NCI-H345 (cell line): ENCODE results near the gene SH2D4B.

Experiments
- DNase-seq: peaks from one replicate; lab custom pipeline; 2025; lab: John Stamatoyannopoulos, UW

SH2D4B gene

DNA sequence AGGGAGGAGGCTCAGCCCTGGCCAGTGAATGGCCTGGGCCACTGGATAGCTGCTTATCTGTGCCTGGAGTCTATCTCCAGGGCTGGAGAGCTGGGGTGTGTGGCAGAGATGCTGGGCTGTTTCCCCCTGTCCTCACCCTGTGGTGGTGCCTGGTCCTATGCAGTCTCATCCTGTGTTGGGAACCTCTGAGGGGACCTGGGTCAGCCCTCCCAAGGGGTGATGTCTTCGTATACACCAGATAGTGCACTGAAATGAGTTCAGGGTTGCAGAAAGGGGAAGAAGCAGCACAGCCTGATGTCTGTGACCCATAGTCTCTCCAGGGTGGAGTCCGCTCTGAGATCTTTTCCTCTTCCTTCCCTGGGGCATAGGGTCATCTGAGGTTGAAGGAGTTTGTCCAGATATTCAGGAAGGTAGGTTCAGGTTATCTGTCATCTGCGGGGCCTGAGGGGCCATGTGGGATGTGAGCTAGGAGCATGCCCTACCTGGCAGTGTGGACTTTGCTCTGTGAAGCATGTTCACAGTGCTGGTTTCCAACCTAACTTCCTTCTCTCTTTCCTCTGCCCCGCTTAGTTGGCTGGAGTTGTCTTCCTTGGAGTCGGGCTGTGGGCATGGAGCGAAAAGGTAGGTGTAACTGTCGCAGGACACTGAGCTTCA, 33.4 kb upstream of the SH2D4B start:
- DNase-seq, result no peak

DNA sequence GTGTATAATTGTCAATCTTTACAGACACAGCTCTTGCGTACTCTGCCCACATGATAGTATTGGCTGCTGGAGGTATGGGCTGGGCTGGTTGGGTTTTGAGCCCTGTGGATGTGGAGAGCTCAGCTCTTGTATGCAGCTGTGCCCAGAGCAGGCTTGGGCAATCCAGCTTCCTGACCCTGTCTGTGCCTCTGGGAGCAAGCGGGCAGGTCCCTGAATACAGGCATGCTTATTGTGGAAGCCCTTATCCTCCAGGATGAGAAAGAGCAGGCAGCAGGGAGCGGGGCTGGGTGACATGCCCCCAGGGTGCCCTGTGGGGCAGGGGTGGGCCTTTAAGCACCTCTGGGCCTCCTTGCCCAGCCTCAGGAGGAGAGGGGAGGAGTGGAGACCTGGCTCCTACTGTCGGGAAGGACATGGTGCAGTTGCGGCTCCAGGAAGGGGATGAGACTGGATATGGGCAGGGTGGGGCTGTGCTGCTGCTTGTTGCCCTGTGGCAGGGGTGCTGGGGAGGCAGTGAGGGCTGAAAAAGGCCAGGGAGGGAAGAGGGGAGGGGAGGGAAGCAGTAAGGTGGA, 32.7 kb upstream of the SH2D4B start:
- DNase-seq, result no peak

DNA sequence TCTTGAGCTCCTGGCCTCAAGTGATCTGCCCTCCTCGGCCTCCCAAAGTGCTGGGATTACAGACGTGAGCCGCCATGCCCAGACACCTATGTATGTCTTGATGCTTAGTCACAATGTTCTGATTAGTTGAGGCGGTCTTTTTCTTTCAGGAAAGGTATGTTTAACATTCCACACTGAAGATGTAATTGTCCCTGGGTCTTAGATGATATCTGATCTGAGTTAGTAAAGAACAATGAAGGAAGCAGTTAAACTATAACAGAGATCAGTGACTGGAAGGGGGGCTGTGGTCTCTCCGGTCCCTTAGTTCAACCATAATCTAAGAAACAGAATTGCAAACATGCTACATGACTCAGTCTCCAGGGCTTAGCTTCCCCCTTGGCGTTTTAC, 31.5 kb upstream of the SH2D4B start:
- no peak for DNase-seq

GRCh38 chr10:80506836-80507487, 30.7 kb upstream of the SH2D4B start:
- DNase-seq, result no peak

DNA sequence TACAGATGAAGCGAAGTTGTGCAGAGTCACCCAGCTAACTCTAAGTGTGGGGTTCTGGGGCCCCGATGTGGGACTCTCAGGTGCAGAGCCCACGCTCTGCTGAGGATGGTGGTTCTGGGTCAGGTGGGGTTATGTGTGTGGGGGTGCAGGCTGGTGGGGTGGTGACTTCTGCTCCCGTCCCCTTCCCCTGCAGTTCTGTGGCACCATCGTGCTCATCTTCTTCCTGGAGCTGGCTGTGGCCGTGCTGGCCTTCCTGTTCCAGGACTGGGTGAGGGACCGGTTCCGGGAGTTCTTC, 28.6 kb upstream of the SH2D4B start:
- no peak for DNase-seq

GRCh38 chr10:80509403-80510161, 28.1 kb upstream of the SH2D4B start:
- no peak for DNase-seq

- no peak for DNase-seq
Observed at GRCh38 chr10:80512031-80512526, 25.6 kb upstream of the SH2D4B start.

DNA sequence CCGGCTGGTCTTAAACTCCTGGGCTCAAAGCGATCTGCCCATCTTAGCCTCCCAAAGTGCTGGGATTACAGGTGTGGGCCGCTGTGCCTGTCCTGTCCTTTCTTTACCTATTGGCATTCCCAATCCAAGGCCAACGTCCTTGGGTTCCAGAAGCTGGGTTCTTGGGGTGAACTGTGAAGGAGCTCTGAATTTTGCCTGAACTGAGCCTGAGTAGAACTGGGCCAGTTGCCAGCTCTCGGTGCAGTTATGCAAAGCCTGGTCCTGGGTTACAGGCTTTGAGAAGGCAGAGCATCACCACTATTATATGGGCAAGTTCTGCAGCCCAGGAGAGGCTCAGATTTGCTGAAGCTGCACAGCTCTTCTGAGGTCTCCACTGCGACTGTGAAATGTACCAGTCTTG, 24.6 kb upstream of the SH2D4B start:
- no peak for DNase-seq

DNA sequence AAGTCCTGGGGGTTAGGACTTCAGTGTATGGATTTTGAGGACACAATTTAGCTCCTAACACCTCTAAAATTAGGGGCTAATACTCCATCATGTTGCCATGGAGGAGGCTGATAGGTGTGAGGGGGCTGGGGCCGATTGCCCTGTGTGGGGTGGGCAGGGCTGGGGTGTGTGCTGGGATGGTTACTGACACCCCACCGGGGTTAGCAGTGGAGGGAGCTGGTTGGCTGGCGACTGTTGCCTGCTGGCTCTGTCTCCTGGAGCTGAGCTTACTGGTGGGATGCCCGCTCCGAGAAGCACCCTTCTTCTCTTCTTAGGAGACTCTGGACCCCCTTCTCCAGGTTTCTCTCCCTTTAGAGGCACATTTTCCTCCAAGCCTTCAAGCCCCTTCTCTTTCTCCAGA, 22.2 kb upstream of the SH2D4B start:
- DNase-seq, result no peak

GRCh38 chr10:80515941-80516340, 21.8 kb upstream of the SH2D4B start:
- no peak for DNase-seq

DNA sequence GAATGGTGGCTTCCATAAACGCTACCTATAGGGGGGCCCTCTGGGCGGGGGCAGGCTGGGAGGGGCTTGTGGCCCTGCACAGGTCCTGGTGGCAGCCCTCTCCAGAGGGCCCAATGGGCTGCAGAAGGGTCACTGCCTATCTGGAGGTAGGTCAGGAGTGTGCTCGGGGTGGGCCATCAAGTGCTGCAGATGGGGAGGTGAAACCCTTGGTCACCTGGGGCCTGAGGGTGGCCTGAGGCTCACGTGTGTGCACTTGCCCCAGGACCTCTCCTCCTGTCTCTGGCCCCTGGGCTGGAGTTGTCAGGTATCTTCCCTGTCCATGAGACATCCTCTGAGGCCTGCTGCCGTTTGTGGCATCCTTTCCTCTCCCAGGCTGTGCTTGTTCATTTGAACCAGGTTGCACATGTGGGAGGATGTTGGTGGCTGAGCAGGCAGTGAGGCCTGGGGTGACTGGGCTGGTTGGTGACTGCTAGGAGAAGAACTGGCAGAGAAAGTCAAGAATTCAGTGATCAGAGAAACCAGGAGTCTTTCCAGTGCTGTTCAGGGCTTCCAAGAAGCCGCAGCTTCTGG, 21.1 kb upstream of the SH2D4B start:
- no peak for DNase-seq

DNA sequence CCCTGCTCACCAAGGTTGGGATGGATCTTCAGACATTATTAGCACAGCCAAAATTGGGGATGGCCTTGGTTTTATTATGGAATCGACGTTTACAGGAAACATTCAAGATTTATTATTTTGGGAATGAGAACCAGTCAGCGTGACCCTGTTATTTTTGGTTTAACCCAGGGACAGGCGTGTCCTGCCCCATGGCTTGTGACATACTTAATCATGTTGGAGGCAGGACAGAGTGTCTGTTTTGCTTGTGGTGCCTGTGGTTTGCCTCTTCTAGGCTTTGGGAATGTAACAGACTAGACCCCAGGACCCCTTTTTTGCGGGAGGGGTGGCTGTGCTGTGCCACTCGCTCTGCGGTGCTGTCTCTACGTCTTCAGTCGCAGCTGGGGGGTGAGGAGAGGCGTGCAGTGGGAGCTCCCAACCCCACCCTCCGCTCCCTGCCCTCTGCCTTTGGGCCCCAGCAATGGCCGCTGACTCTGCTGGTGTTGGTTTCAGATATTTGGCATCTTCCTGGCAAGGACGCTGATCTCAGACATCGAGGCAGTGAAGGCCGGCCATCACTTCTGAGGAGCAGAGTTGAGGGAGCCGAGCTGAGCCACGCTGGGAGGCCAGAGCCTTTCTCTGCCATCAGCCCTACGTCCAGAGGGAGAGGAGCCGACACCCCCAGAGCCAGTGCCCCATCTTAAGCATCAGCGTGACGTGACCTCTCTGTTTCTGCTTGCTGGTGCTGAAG, 20.1 kb upstream of the SH2D4B start:
- DNase-seq, result no peak

DNA sequence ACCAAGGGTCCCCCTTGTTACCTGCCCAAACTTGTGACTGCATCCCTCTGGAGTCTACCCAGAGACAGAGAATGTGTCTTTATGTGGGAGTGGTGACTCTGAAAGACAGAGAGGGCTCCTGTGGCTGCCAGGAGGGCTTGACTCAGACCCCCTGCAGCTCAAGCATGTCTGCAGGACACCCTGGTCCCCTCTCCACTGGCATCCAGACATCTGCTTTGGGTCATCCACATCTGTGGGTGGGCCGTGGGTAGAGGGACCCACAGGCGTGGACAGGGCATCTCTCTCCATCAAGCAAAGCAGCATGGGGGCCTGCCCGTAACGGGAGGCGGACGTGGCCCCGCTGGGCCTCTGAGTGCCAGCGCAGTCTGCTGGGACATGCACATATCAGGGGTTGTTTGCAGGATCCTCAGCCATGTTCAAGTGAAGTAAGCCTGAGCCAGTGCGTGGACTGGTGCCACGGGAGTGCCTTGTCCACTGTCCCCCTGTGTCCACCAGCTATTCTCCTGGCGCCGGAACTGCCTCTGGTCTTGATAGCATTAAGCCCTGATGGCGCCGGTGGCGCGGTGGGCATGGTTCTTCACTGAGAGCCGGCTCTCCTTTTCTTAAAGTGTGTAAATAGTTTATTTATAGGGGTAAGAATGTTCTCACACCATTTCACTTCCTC, 19.4 kb upstream of the SH2D4B start:
- no peak for DNase-seq

GRCh38 chr10:80518807-80519360, 18.8 kb upstream of the SH2D4B start:
- DNase-seq, result no peak

DNA sequence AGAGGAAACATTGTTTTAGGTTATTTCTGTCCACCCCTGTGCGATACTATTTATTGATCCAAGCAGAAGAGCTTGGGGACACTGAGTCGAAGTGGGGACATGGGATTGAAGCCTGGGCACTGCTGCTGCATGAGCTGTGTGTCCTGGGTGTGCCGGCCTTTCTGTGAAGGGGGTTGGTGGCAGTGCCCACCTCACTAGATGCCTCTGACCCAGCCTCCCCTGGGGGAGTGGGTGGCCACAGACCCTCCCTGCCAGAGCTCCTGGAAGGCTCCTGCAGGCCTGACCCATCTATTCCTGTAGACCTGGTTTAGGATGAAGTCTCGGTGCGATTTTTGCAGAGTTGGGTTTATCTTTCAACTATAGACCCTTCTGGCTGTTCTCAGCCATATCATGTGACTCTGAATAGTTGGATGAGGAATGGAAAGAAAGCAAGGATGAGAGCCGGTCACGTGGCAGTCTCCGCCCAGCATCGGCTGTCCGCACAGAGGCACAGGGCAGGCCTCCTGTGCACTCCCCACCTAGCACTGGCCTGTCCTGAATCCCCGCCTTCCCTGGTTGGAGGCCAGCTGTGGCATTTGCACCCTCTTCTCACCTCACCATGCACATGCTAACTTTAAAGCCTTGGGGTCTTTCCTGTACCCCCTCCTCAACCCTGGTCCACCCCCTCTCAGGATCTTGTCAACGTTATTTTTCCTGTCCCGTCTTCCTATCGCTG, 17.6 kb upstream of the SH2D4B start:
- no peak for DNase-seq

GRCh38 chr10:80520661-80521470, 16.8 kb upstream of the SH2D4B start:
- no peak for DNase-seq

GRCh38 chr10:80522756-80523363, 14.8 kb upstream of the SH2D4B start:
- DNase-seq, result peak; percentile 10

DNA sequence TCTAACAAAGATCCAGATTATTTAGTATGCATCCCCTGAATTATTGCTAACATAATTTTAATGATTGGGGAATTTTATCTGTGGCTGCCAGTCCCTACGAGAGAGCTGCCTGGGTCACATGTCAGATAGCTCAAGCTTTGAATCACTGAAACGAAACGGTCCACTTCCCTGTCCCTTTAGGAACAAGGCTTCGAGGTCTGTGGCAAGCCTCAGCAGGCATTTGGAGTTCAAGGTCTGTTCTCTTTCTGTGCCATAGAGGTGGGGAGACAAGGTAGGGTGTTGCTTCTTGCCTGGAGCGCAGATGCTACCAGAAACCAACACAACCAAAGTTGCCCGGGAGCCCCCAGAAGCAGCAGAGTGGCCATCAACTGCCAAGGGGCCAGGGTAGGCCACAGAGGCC, 13.9 kb upstream of the SH2D4B start:
- no peak for DNase-seq
